Fibroblast of lung (primary cell): ENCODE data around the gene IGSF22.

Source experiments
- EZH2 ChIP-seq: IDR thresholded peaks from 2 replicates; pipeline ENCODE4 v1.5.1; 2012; ENCODE audit warnings: low read length, control low read depth, mild to moderate bottlenecking; ENCODE audit errors: missing control alignments
- TF ChIP-seq, protein P1 (sequence below), 2 donors: IDR thresholded peaks in 1 of 2; conservative IDR thresholded peaks in 1 of 2; 1 replicate in 1 of 2; 2 replicates in 1 of 2; pipeline ENCODE4 v1.5.1; 2011 to 2012; ENCODE audit warnings: low read length in 2 of 2, control low read depth in 1 of 2, inconsistent platforms in 1 of 2, low read depth in 1 of 2, mild to moderate bottlenecking in 1 of 2

DNA sequence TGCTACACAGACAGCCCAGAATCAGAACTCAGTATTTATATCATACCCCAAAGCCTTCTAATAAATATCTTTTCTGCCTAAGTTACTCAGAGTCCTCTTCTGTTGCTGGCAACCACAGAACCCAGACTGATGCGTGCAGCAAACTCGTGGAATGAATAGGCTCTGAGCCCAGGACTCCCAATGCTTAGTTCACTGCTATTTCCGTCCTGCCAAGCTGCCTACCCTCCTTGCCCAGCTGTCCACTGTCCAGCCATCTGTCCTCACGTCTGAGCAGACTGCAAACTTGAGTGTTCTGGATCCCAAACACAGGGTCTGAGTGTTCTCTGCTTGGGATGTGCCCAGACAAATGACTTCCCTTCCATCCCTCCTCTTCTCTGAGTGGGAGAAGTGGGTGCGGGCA, 46.2 kb upstream of the IGSF22 start:
- no peak for TF ChIP-seq EZH2
- TF ChIP-seq, protein P1, sequence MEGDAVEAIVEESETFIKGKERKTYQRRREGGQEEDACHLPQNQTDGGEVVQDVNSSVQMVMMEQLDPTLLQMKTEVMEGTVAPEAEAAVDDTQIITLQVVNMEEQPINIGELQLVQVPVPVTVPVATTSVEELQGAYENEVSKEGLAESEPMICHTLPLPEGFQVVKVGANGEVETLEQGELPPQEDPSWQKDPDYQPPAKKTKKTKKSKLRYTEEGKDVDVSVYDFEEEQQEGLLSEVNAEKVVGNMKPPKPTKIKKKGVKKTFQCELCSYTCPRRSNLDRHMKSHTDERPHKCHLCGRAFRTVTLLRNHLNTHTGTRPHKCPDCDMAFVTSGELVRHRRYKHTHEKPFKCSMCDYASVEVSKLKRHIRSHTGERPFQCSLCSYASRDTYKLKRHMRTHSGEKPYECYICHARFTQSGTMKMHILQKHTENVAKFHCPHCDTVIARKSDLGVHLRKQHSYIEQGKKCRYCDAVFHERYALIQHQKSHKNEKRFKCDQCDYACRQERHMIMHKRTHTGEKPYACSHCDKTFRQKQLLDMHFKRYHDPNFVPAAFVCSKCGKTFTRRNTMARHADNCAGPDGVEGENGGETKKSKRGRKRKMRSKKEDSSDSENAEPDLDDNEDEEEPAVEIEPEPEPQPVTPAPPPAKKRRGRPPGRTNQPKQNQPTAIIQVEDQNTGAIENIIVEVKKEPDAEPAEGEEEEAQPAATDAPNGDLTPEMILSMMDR (conservative IDR thresholded peaks at IDR 0.05 in 1 of 2, IDR thresholded peaks at IDR 0.05 in 1 of 2; ENCODE audit: low read depth in 1 of 2, low read length in 2 of 2), result no peak
